ENCODE measurements around the gene VSTM2B. TPM values are rescaled to one million over a fixed set of nuclear protein-coding genes. Genes with fewer than 3 reads are reported as not detected.

VSTM2B gene
- total and polyA plus RNA-seq, 4 donors, result not detected

GRCh38 chr19:29596885-29597525 lies 71.2 kb downstream of the VSTM2B start:
- Histone ChIP-seq H3K36me3 (ENCODE audit: control insufficient read depth in 4 of 4, insufficient read depth in 3 of 4, low read depth in 1 of 4, low read length in 3 of 4) (no peaks in the 10 kb centered on the region), H3K4me1 (ENCODE audit: control insufficient read depth in 4 of 4, insufficient read depth in 4 of 4, low read length in 3 of 4) (no peaks in the 10 kb centered on the region), H3K27ac (ENCODE audit: low read depth in 1 of 2, low read length in 2 of 2) (no peak overlapping the region), H3K9me3 (ENCODE audit: control insufficient read depth in 4 of 4, low read length in 3 of 4) (no peaks in the 10 kb centered on the region), H3K4me3 (ENCODE audit: low read depth in 1 of 3, low read length in 3 of 3) (no peak overlapping the region), H3K9ac (ENCODE audit: low read depth in 1 of 2, low read length in 2 of 2) (no peak overlapping the region), H3K27me3 (ENCODE audit: control insufficient read depth in 4 of 4, insufficient read depth in 4 of 4, low read length in 3 of 4) (peaks cover 0 to 6% (median 2%) of the 10 kb centered on the region in 4 donors)
- TF ChIP-seq RAD21 (IDR thresholded peaks at IDR 0.05) (peak in 1 of 2 donors; percentile 37), REST (IDR thresholded peaks at IDR 0.05) (no peak)
- 39% methylated on average over 9 of the region's 9 CpGs for WGBS
- DNase-seq (ENCODE audit: low spot score), result no peak

- H3K27me3 ChIP-seq (ENCODE audit: control insufficient read depth in 4 of 4, insufficient read depth in 4 of 4, low read length in 3 of 4), result peaks cover 0 to 6% (median 2%) of the 10 kb centered on the region in 4 donors
- H3K9ac ChIP-seq (ENCODE audit: low read depth in 1 of 2, low read length in 2 of 2), result no peak overlapping the region
- H3K27ac ChIP-seq (ENCODE audit: low read depth in 1 of 2, low read length in 2 of 2), result no peak overlapping the region
- 63% methylated on average over 7 of the region's 7 CpGs for WGBS
- H3K4me1 ChIP-seq (ENCODE audit: control insufficient read depth in 4 of 4, insufficient read depth in 4 of 4, low read length in 3 of 4), result no peaks in the 10 kb centered on the region
- no peak overlapping the region for H3K4me3 ChIP-seq (ENCODE audit: low read depth in 1 of 3, low read length in 3 of 3)
- no peaks in the 10 kb centered on the region for H3K36me3 ChIP-seq (ENCODE audit: control insufficient read depth in 4 of 4, insufficient read depth in 3 of 4, low read depth in 1 of 4, low read length in 3 of 4)
- H3K9me3 ChIP-seq (ENCODE audit: control insufficient read depth in 4 of 4, low read length in 3 of 4), result no peaks in the 10 kb centered on the region
- TF ChIP-seq MAX (IDR thresholded peaks at IDR 0.05) (no peak), NR2F2 (IDR thresholded peaks at IDR 0.05) (no peak), RAD21 (IDR thresholded peaks at IDR 0.05) (no peak), ATF3 (IDR thresholded peaks at IDR 0.05) (no peak), REST (IDR thresholded peaks at IDR 0.05) (no peak), CTCF (IDR thresholded peaks at IDR 0.05; ENCODE audit: low read depth, low read length, missing input control) (no peak), SP1 (IDR thresholded peaks at IDR 0.05) (no peak), RXRA (IDR thresholded peaks at IDR 0.05) (no peak), GABPA (IDR thresholded peaks at IDR 0.05 in 1 of 2, conservative IDR thresholded peaks at IDR 0.05 in 1 of 2) (no peak), ZBTB33 (IDR thresholded peaks at IDR 0.05) (no peak), FOXA1 (IDR thresholded peaks at IDR 0.05) (no peak), HNF4G (IDR thresholded peaks at IDR 0.05) (no peak), EGR1 (IDR thresholded peaks at IDR 0.05; ENCODE audit: low read depth in 2 of 2) (no peak), JUND (IDR thresholded peaks at IDR 0.05) (no peak), HNF4A (conservative IDR thresholded peaks at IDR 0.05) (no peak), FOXA2 (IDR thresholded peaks at IDR 0.05) (no peak), YY1 (IDR thresholded peaks at IDR 0.05) (no peak), TAF1 (conservative IDR thresholded peaks at IDR 0.05) (no peak)
- no peak for DNase-seq (ENCODE audit: low spot score)
These were observed 72.2 kb downstream of the VSTM2B start for GRCh38 chr19:29598036-29598435.
